SK-N-SH (cell line): ENCODE results near the gene HYAL2.
A peak's percentile ranks its signal among the peaks of the same experiment; 100 is the strongest.

Source experiments
- EP300 ChIP-seq, 2 experiments: IDR thresholded peaks; 2 replicates each; pipeline versions ENCODE4 v1.4.0 to v1.6.1; 2012; ENCODE audit warnings: borderline replicate concordance in 1 of 2, low read depth in 1 of 2, low read length in 1 of 2
- EZH2phosphoT487 ChIP-seq: fragments of 200-600 bp; sonication (generic); IDR thresholded peaks from 2 replicates; pipeline ENCODE4 v1.6.1; 2017; ENCODE audit warnings: low read depth, mixed run types, mild to moderate bottlenecking, antibody characterized with exemption, moderate library complexity, borderline replicate concordance
- TF ChIP-seq, protein P1 (sequence below): fragments of 200-600 bp; sonication (generic); IDR thresholded peaks from 2 replicates; pipeline ENCODE4 v1.6.1; 2017; ENCODE audit warnings: antibody characterized with exemption, mild to moderate bottlenecking, moderate library complexity

DNA sequence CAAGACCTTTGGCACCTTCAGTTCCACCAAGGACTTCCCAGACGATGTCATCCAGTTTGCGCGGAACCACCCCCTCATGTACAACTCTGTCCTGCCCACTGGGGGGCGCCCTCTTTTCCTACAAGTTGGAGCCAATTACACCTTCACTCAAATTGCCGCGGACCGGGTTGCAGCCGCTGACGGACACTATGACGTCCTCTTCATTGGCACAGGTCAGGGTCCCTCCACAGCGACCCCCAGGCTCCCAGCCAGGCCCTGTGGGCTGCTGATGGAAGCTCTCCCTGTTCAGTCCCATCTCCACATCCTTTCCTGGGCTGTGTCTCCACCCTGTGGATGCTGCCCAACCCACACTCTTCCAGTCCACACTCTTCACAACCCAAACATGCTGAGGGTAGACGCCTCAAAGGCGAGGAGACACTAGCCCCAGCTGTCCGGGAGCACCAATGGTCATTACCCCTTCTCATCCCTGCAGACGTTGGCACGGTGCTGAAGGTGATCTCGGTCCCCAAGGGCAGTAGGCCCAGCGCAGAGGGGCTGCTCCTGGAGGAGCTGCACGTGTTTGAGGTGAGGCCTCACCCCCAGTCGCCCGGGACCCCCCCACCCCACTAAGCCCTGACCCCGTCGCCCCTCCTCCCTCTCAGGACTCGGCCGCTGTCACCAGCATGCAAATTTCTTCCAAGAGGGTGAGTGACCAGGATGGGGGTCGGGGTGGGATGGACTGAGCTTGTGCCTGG is 48.0 kb downstream of the HYAL2 start:
- TF ChIP-seq EZH2phosphoT487 = no peak
- TF ChIP-seq, protein P1, sequence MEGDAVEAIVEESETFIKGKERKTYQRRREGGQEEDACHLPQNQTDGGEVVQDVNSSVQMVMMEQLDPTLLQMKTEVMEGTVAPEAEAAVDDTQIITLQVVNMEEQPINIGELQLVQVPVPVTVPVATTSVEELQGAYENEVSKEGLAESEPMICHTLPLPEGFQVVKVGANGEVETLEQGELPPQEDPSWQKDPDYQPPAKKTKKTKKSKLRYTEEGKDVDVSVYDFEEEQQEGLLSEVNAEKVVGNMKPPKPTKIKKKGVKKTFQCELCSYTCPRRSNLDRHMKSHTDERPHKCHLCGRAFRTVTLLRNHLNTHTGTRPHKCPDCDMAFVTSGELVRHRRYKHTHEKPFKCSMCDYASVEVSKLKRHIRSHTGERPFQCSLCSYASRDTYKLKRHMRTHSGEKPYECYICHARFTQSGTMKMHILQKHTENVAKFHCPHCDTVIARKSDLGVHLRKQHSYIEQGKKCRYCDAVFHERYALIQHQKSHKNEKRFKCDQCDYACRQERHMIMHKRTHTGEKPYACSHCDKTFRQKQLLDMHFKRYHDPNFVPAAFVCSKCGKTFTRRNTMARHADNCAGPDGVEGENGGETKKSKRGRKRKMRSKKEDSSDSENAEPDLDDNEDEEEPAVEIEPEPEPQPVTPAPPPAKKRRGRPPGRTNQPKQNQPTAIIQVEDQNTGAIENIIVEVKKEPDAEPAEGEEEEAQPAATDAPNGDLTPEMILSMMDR = peak; percentile 94
- TF ChIP-seq EP300 (IDR thresholded peaks at IDR 0.05; ENCODE audit: borderline replicate concordance in 1 of 2, low read depth in 1 of 2, low read length in 1 of 2) = no peak
